Lung (tissue), 12 donors: Measurements from ENCODE around the gene PCSK5. TPM values are rescaled to one million over a fixed set of nuclear protein-coding genes. Genes with fewer than 3 reads are reported as not detected.

Source experiments
- ATAC-seq: fragments of 200-7000 bp; cut with Tn5 transposase; one replicate; pipeline ENCODE4 v1.9.1; 2020; ENCODE audit warnings: moderate number of reproducible peaks; ENCODE audit not compliant: insufficient read depth, low FRiP score
- DNase-seq, 3 donors: peaks; one replicate each; pipeline ENCODE4 v3.0.0-alpha.2; 2013 to 2017
- H3K27ac ChIP-seq, 2 donors: one replicate each; pipeline ENCODE4 v1.5.1; 2013; ENCODE audit warnings: mild to moderate bottlenecking in 2 of 2, moderate library complexity in 2 of 2, control low read depth in 1 of 2, inconsistent platforms in 1 of 2, low read depth in 1 of 2, low read length in 1 of 2
- H3K27me3 ChIP-seq, 3 donors: one replicate each; pipeline ENCODE4 v1.5.1; 2013; ENCODE audit warnings: low read length in 2 of 3; ENCODE audit not compliant: control insufficient read depth in 3 of 3, insufficient read depth in 3 of 3
- H3K36me3 ChIP-seq, 4 donors: one replicate each; pipeline ENCODE4 v1.5.1; 2013; ENCODE audit warnings: low read length in 4 of 4, mild to moderate bottlenecking in 1 of 4, moderate library complexity in 1 of 4; ENCODE audit not compliant: control insufficient read depth in 4 of 4, insufficient read depth in 4 of 4
- H3K4me1 ChIP-seq, 5 donors: one replicate each; pipeline ENCODE4 v1.5.1; 2013; ENCODE audit warnings: low read length in 5 of 5, mild to moderate bottlenecking in 2 of 5, moderate library complexity in 1 of 5; ENCODE audit not compliant: control insufficient read depth in 5 of 5, insufficient read depth in 5 of 5
- H3K4me3 ChIP-seq: one replicate; pipeline ENCODE4 v1.5.1; 2013; ENCODE audit warnings: mild to moderate bottlenecking, control low read depth, moderate library complexity
- H3K9ac ChIP-seq, 2 donors: one replicate each; pipeline ENCODE4 v1.5.1; 2013; ENCODE audit warnings: low read length in 2 of 2, control low read depth in 1 of 2; ENCODE audit not compliant: insufficient read depth in 1 of 2
- H3K9me3 ChIP-seq, 4 donors: one replicate each; pipeline ENCODE4 v1.5.1; 2013; ENCODE audit warnings: low read length in 3 of 4, mild to moderate bottlenecking in 1 of 4, moderate library complexity in 1 of 4; ENCODE audit not compliant: control insufficient read depth in 4 of 4, insufficient read depth in 3 of 4
- WGBS, 2 donors: extraction: QIAGEN DNeasy Blood & Tissue Kit; methylation state at CpG; one replicate each; pipeline ENCODE4 v1.1.7; 2013; 5-methylcytosine and 5-hydroxymethylcytosine counted together
- polyA plus RNA-seq, 2 donors: library from polyadenylated mRNA; stranded (reverse); fragments of 200-250 nt; gene quantifications; one replicate each; pipeline ENCODE4 v1.2.1, GENCODE V29; 2013
- total RNA-seq, 2 donors: library from RNA; depleted of rRNA in 1 of 2; stranded (reverse); fragments of >200 nt in 1 of 2; gene quantifications; one replicate each; pipeline ENCODE4 v1.2.1, GENCODE V29; 2014 to 2021
- TF ChIP-seq, protein P1 (sequence below): IDR thresholded peaks from 2 replicates; pipeline ENCODE4 v1.5.1; 2012; ENCODE audit warnings: mild to moderate bottlenecking; ENCODE audit errors: control extremely low read depth, extremely low read depth
- donor health status: control.
- donor health status: control.
- donor health status: Bipolar disorder and iron deficiency.
- donor health status: healthy.
- donor health status: DM: yes; HTN: yes; CAD: no.

The PCSK5 gene
- total and polyA plus RNA-seq, 4 donors = 1.9 to 28.2 (median 13.6) TPM

DNA sequence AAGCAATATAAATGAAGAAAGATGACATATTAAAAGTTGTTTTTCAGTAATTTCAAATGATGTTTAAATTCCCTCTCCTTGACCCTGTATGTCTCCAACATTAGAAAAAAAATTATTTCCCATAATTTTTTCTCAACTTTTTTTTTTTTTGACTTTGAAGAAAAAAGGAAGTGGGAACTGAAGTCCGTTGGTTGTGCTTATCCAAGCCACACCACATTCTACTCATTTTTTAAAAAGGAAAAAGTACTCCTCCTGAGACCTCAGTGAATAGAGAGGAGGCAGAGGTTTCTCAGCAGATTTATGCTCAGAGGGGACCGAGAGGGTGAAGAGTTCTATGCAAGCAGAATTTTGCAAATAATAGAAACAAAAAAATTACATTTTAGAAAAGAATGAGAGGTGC, 123.3 kb downstream of the PCSK5 start:
- TF ChIP-seq, protein P1, sequence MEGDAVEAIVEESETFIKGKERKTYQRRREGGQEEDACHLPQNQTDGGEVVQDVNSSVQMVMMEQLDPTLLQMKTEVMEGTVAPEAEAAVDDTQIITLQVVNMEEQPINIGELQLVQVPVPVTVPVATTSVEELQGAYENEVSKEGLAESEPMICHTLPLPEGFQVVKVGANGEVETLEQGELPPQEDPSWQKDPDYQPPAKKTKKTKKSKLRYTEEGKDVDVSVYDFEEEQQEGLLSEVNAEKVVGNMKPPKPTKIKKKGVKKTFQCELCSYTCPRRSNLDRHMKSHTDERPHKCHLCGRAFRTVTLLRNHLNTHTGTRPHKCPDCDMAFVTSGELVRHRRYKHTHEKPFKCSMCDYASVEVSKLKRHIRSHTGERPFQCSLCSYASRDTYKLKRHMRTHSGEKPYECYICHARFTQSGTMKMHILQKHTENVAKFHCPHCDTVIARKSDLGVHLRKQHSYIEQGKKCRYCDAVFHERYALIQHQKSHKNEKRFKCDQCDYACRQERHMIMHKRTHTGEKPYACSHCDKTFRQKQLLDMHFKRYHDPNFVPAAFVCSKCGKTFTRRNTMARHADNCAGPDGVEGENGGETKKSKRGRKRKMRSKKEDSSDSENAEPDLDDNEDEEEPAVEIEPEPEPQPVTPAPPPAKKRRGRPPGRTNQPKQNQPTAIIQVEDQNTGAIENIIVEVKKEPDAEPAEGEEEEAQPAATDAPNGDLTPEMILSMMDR = no peak
- no peaks in the 10 kb centered on the region for H3K27me3 ChIP-seq
- H3K27ac ChIP-seq = no peak overlapping the region
- H3K4me1 ChIP-seq = peaks cover 0 to 4% (median 0%) of the 10 kb centered on the region in 5 donors
- WGBS, 2 donors = 22 to 53% methylated on average over 2 of the region's 2 CpGs
- DNase-seq (no peak), ATAC-seq (no peak)
- H3K9ac ChIP-seq = no peak overlapping the region
- no peaks in the 10 kb centered on the region for H3K36me3 ChIP-seq
- H3K9me3 ChIP-seq = no peaks in the 10 kb centered on the region
- H3K4me3 ChIP-seq = no peak overlapping the region

DNA sequence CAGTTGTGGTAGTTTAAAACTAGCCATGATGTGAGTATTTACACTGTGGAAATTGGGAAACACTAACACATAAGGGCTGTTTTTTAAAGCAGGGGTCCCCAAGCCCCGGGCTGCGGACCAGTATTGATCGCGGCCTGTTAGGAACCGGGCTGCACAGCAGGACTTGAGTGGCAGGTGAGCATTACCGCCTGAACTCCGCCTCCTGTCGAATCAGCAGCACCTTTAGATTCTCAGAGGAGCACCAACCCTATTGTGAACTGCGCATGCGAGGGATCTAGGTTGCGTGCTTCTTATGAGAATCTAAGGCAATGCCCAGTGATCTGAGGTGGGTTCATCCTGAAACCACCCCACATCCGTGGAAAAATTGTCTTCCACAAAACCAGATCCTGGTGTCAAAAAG, 127.8 kb downstream of the PCSK5 start:
- ATAC-seq (peak; percentile 77), DNase-seq (no peak)
- TF ChIP-seq, protein P1 = no peak
- no peak overlapping the region for H3K9ac ChIP-seq
- H3K4me3 ChIP-seq = no peak overlapping the region
- H3K4me1 ChIP-seq = peaks cover 0 to 4% (median 0%) of the 10 kb centered on the region in 5 donors
- H3K27me3 ChIP-seq = no peaks in the 10 kb centered on the region
- no peaks in the 10 kb centered on the region for H3K36me3 ChIP-seq
- 73 to 85% methylated on average over 12 of the region's 12 CpGs for WGBS, 2 donors
- H3K9me3 ChIP-seq = no peaks in the 10 kb centered on the region
- no peak overlapping the region for H3K27ac ChIP-seq

DNA sequence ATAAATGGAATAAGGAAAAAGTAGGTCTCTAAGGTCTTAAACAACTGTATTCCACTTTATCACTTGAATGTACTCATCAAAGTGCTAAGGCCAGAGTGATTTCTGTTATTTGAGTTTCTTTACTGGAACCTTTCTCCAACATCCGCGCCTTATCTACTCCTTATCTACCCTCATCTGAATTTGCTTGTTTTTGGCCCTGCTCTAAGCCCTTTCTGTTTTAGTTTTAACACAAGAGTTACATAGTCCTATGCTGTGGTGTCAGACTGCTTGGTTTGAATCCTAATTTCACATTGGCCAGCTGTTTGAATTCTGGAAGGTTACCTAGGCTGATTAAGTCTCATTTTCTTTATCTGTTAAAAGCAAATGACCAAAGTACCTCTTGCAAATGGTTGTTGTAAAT, 128.3 kb downstream of the PCSK5 start:
- WGBS, 2 donors = 63 to 83% methylated on average over 2 of the region's 2 CpGs
- H3K36me3 ChIP-seq = no peaks in the 10 kb centered on the region
- TF ChIP-seq, protein P1 = no peak
- ATAC-seq (no peak), DNase-seq (peak in 1 of 3 donors; percentile 24)
- H3K9me3 ChIP-seq = no peaks in the 10 kb centered on the region
- H3K4me1 ChIP-seq = peaks cover 0 to 4% (median 0%) of the 10 kb centered on the region in 5 donors
- no peaks in the 10 kb centered on the region for H3K27me3 ChIP-seq
- H3K27ac ChIP-seq = no peak overlapping the region
- no peak overlapping the region for H3K9ac ChIP-seq
- no peak overlapping the region for H3K4me3 ChIP-seq

DNA sequence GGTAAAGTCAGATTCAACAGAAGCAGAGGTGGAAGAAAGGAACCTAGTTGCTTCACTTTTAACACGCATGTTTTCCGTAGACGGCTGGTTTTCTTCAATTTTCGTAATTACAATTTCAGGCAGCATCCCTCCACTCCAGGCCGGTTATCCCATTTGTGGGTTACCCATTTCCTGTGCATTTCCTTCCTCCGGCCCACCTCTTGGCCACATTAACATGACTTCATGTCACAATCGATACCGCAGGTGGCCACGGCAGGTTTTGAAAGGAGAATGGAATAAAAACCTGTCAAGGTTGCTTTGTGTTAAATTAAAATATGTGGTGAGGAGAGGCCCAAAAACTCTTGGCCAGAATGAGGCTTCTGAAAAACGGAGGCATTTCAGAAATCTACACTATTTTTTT, 130.2 kb downstream of the PCSK5 start:
- Histone ChIP-seq H3K4me3 (no peak overlapping the region), H3K4me1 (peaks cover 0 to 4% (median 0%) of the 10 kb centered on the region in 5 donors), H3K9ac (no peak overlapping the region), H3K36me3 (peaks cover 0 to 3% (median 0%) of the 10 kb centered on the region in 4 donors), H3K27ac (no peak overlapping the region), H3K27me3 (no peaks in the 10 kb centered on the region), H3K9me3 (no peaks in the 10 kb centered on the region)
- WGBS, 2 donors = 23 to 63% methylated on average over 10 of the region's 10 CpGs
- TF ChIP-seq, protein P1 = no peak
- no peak for DNase-seq
- ATAC-seq = no peak
